CD14-positive monocyte (primary cell): ENCODE results near the gene KYAT1. TPM values are rescaled to one million over a fixed set of nuclear protein-coding genes. Genes with fewer than 3 reads are reported as not detected.

Experiments used
- DNase-seq, 3 donors: peaks; one replicate each; pipeline ENCODE4 v3.0.0-alpha.2; 2011 to 2022
- H2AFZ ChIP-seq: 2 replicates; pipeline ENCODE4 v1.6.0; 2012; ENCODE audit warnings: mild to moderate bottlenecking, low read depth, low read length, inconsistent platforms; ENCODE audit not compliant: insufficient read depth, poor library complexity, severe bottlenecking
- H3K27ac ChIP-seq, 2 donors: 1 replicate in 1 of 2; 2 replicates in 1 of 2; pipeline ENCODE4 v1.5.1; 2012 to 2013; ENCODE audit warnings: low read length in 2 of 2, control low read depth in 1 of 2, inconsistent platforms in 1 of 2, low read depth in 1 of 2, mild to moderate bottlenecking in 1 of 2
- H3K27me3 ChIP-seq, 2 donors: one replicate each; pipeline versions ENCODE4 v1.6.0 to v1.6.1; 2011 to 2013; ENCODE audit warnings: low read length in 2 of 2; ENCODE audit not compliant: control insufficient read depth in 2 of 2, insufficient read depth in 2 of 2
- H3K36me3 ChIP-seq, 2 donors: replicated peaks in 1 of 2; 1 replicate in 1 of 2; 2 replicates in 1 of 2; pipeline versions ENCODE4 v1.5.1 to v1.6.1; 2012 to 2013; ENCODE audit warnings: low read length in 2 of 2, control low read depth in 1 of 2, inconsistent platforms in 1 of 2, mild to moderate bottlenecking in 1 of 2; ENCODE audit not compliant: insufficient read depth in 2 of 2, control insufficient read depth in 1 of 2
- H3K4me1 ChIP-seq, 2 donors: 1 replicate in 1 of 2; 2 replicates in 1 of 2; pipeline versions ENCODE4 v1.5.1 to v1.6.1; 2012 to 2013; ENCODE audit warnings: low read length in 2 of 2, control low read depth in 1 of 2, inconsistent platforms in 1 of 2, mild to moderate bottlenecking in 1 of 2, moderate library complexity in 1 of 2; ENCODE audit not compliant: insufficient read depth in 2 of 2, control insufficient read depth in 1 of 2
- H3K4me2 ChIP-seq: replicated peaks from 2 replicates; pipeline ENCODE3; 2012; ENCODE audit warnings: low read length, moderate library complexity, mild to moderate bottlenecking; ENCODE audit not compliant: poor library complexity, severe bottlenecking; ENCODE audit errors: extremely low read depth
- H3K4me3 ChIP-seq, 3 experiments: fragments of 200-600 bp in 1 of 3; sonication (generic) in 1 of 3; replicated peaks in 1 of 3; 1 replicate in 2 of 3; 2 replicates in 1 of 3; pipeline ENCODE4 v1.5.1; 2011 to 2013; ENCODE audit warnings: low read length in 3 of 3, mild to moderate bottlenecking in 3 of 3, control low read depth in 2 of 3, low read depth in 2 of 3, inconsistent platforms in 1 of 3, moderate library complexity in 1 of 3
- H3K79me2 ChIP-seq: 2 replicates; pipeline ENCODE4 v1.6.0; 2012; ENCODE audit warnings: mild to moderate bottlenecking, control low read depth, inconsistent platforms, low read length, moderate library complexity; ENCODE audit not compliant: insufficient read depth
- H3K9ac ChIP-seq: 2 replicates; pipeline ENCODE4 v1.6.0; 2017; ENCODE audit warnings: low read length, mild to moderate bottlenecking; ENCODE audit not compliant: insufficient read depth, poor library complexity, severe bottlenecking
- H3K9me3 ChIP-seq, 2 donors: replicated peaks in 1 of 2; 1 replicate in 1 of 2; 2 replicates in 1 of 2; pipeline versions ENCODE4 v1.5.1 to v1.6.1; 2012 to 2013; ENCODE audit warnings: low read length in 2 of 2, control low read depth in 1 of 2; ENCODE audit not compliant: control insufficient read depth in 1 of 2, insufficient read depth in 1 of 2
- H4K20me1 ChIP-seq: 2 replicates; pipeline ENCODE4 v1.6.0; 2012; ENCODE audit warnings: mild to moderate bottlenecking, low read length, control low read depth, moderate library complexity; ENCODE audit not compliant: insufficient read depth
- H3K27ac Mint-ChIP-seq, 7 donors: one replicate each; pipeline ENCODE4 v1.8.0; 2020; ENCODE audit warnings: mild to moderate bottlenecking in 7 of 7, mixed read lengths in 7 of 7, moderate library complexity in 6 of 7, inconsistent platforms in 2 of 7
- H3K27me3 Mint-ChIP-seq, 3 donors: one replicate each; pipeline ENCODE4 v1.8.0; 2021 to 2022; ENCODE audit warnings: low read depth in 3 of 3, mild to moderate bottlenecking in 3 of 3, mixed read lengths in 3 of 3, moderate library complexity in 3 of 3, inconsistent platforms in 1 of 3
- H3K36me3 Mint-ChIP-seq, 2 donors: one replicate each; pipeline ENCODE4 v1.8.0; 2020; ENCODE audit warnings: mixed read lengths in 2 of 2, inconsistent platforms in 1 of 2, mild to moderate bottlenecking in 1 of 2
- H3K4me1 Mint-ChIP-seq: one replicate; pipeline ENCODE4 v1.8.0; 2020; ENCODE audit warnings: mild to moderate bottlenecking, mixed read lengths
- H3K4me3 Mint-ChIP-seq, 2 donors: one replicate each; pipeline ENCODE4 v1.8.0; 2020; ENCODE audit warnings: mild to moderate bottlenecking in 2 of 2, mixed read lengths in 2 of 2, moderate library complexity in 1 of 2
- H3K9me3 Mint-ChIP-seq, 7 donors: one replicate each; pipeline ENCODE4 v1.8.0; 2020 to 2022; ENCODE audit warnings: mixed read lengths in 7 of 7, mild to moderate bottlenecking in 6 of 7, moderate library complexity in 6 of 7, inconsistent platforms in 2 of 7
- CTCF ChIP-seq: fragments of 200-600 bp; IDR thresholded peaks from one replicate; pipeline ENCODE4 v1.8.0; 2022; ENCODE audit warnings: antibody characterized with exemption, mild to moderate bottlenecking
- WGBS: methylation state at CpG from one replicate; pipeline ENCODE4 v1.1.5; 2013; ENCODE audit warnings: missing lambda C conversion rate; ENCODE audit not compliant: insufficient coverage; 5-methylcytosine and 5-hydroxymethylcytosine counted together
- intact Hi-C, 2 donors: fragments of 100-400 bp; cut with micrococcal nuclease; formaldehyde crosslinking; loops; one replicate each; pipeline versions ENCODE4 v1.15.0 to v1.15.1; 2023
- polyA plus RNA-seq, 3 donors: library from polyadenylated mRNA; depleted of rRNA in 1 of 3; unstranded in 2 of 3; stranded (reverse) in 1 of 3; fragments of 300-500 nt in 2 of 3; fragments of >200 nt in 1 of 3; fragmentation: Illumina TruSeq in 2 of 3; gene quantifications; 1 replicate in 2 of 3; 2 replicates in 1 of 3; pipeline ENCODE4 v1.2.3, GENCODE V29; 2012 to 2021

The KYAT1 gene
- polyA plus RNA-seq, 3 donors = 2.4 to 4.5 (median 3.6) TPM

- peaks cover 6% of the 10 kb centered on the region for H3K79me2 ChIP-seq
- H3K4me1 Mint-ChIP-seq = peaks cover 33% of the 10 kb centered on the region
- peak overlapping the region; percentile 29 for H3K9ac ChIP-seq
- peak overlapping the region in 1 of 2 donors; percentile 4 for H3K4me3 Mint-ChIP-seq
- H3K9me3 Mint-ChIP-seq = no peaks in the 10 kb centered on the region
- no peaks in the 10 kb centered on the region for H3K27me3 ChIP-seq
- no peak for TF ChIP-seq CTCF
- H4K20me1 ChIP-seq = peaks cover 16% of the 10 kb centered on the region
- peaks cover 0 to 2% (median 0%) of the 10 kb centered on the region in 3 donors for H3K27me3 Mint-ChIP-seq
- peaks cover 2 to 14% of the 10 kb centered on the region in 2 donors for H3K36me3 ChIP-seq
- H3K27ac Mint-ChIP-seq = no peak overlapping the region
- peaks cover 28 to 32% of the 10 kb centered on the region in 2 donors for H3K4me1 ChIP-seq
- H3K4me2 ChIP-seq = no peak overlapping the region
- intact Hi-C loops = no loop called here
- no peak for DNase-seq
- H2AFZ ChIP-seq = no peak overlapping the region
- no peaks in the 10 kb centered on the region for H3K9me3 ChIP-seq
- H3K27ac ChIP-seq = no peak overlapping the region
- WGBS = 77% methylated on average over 4 of the region's 5 CpGs
- H3K36me3 Mint-ChIP-seq = peaks cover 6 to 22% of the 10 kb centered on the region in 2 donors
- H3K4me3 ChIP-seq = no peak overlapping the region
Observed at GRCh38 chr9:128901822-128902221, 20.1 kb upstream of the KYAT1 start.

GRCh38 chr9:128901379-128901778 lies 19.6 kb upstream of the KYAT1 start:
- 83% methylated on average over 2 of the region's 7 CpGs for WGBS

More at GRCh38 chr9:128901379-128901778, 19.6 kb upstream of the KYAT1 start:
- Histone ChIP-seq H3K36me3 (peaks cover 2 to 14% of the 10 kb centered on the region in 2 donors), H3K9me3 (no peaks in the 10 kb centered on the region), H3K4me2 (no peak overlapping the region), H2AFZ (no peak overlapping the region), H3K4me1 (peaks cover 28 to 32% of the 10 kb centered on the region in 2 donors), H3K27ac (no peak overlapping the region), H3K79me2 (peaks cover 6% of the 10 kb centered on the region), H3K4me3 (no peak overlapping the region), H3K9ac (no peak overlapping the region), H4K20me1 (peaks cover 16% of the 10 kb centered on the region), H3K27me3 (no peaks in the 10 kb centered on the region)
- Mint-ChIP-seq H3K4me3 (no peak overlapping the region), H3K4me1 (peaks cover 33% of the 10 kb centered on the region), H3K9me3 (no peaks in the 10 kb centered on the region), H3K36me3 (peaks cover 8 to 24% of the 10 kb centered on the region in 2 donors), H3K27ac (no peak overlapping the region), H3K27me3 (peaks cover 0 to 2% (median 0%) of the 10 kb centered on the region in 3 donors)
- intact Hi-C loops = no loop called here
- TF ChIP-seq CTCF = no peak
- no peak for DNase-seq
